Vagina (tissue), 2 donors: ENCODE results near the gene UBE2U. TPM values are rescaled to one million over a fixed set of nuclear protein-coding genes. Genes with fewer than 3 reads are reported as not detected.

ENCODE experiments used
- DNase-seq, 2 donors: peaks; one replicate each; pipeline ENCODE4 v3.0.0-alpha.2; 2017; ENCODE audit errors: extremely low spot score in 2 of 2
- H3K27ac ChIP-seq: fragments of 200-600 bp; sonication (generic); one replicate; pipeline ENCODE4 v1.5.1; 2019
- H3K27me3 ChIP-seq: fragments of 200-600 bp; sonication (generic); one replicate; pipeline ENCODE4 v1.5.1; 2019
- H3K36me3 ChIP-seq, 2 donors: fragments of 200-600 bp; sonication (generic); one replicate each; pipeline ENCODE4 v1.5.1; 2017 to 2019
- H3K4me1 ChIP-seq: fragments of 200-600 bp; sonication (generic); one replicate; pipeline ENCODE4 v1.5.1; 2019
- H3K4me3 ChIP-seq, 2 donors: fragments of 200-600 bp; sonication (generic); 1 replicate in 1 of 2; 2 replicates in 1 of 2; pipeline ENCODE4 v1.5.1; 2016 to 2019
- H3K9me3 ChIP-seq: fragments of 200-600 bp; sonication (generic); one replicate; pipeline ENCODE4 v1.5.1; 2019
- POLR2A ChIP-seq, 2 donors: fragments of 450-650 bp; IDR thresholded peaks; one replicate each; pipeline ENCODE4 v1.6.1; 2017; ENCODE audit warnings: antibody characterized with exemption in 2 of 2, mild to moderate bottlenecking in 2 of 2, moderate library complexity in 2 of 2
- POLR2AphosphoS5 ChIP-seq, 2 donors: sonication (generic); formaldehyde crosslinking; IDR thresholded peaks; one replicate each; pipeline ENCODE4 v1.9.0; 2017; ENCODE audit warnings: antibody characterized with exemption in 2 of 2, mild to moderate bottlenecking in 2 of 2, low read depth in 1 of 2; ENCODE audit not compliant: insufficient read depth in 1 of 2
- intact Hi-C: fragments of 100-400 bp; cut with DNase I; formaldehyde crosslinking; loops from one replicate; pipeline ENCODE4 v1.15.1; 2023
- total RNA-seq: library from RNA; depleted of rRNA; stranded (reverse); fragments of >200 nt; gene quantifications from one replicate; pipeline ENCODE4 v1.2.3, GENCODE V29; 2016
- TF ChIP-seq, protein P1 (sequence below), 3 experiments: fragments of 450-650 bp in 2 of 3; fragments of 200-600 bp in 1 of 3; sonication (generic) in 1 of 3; IDR thresholded peaks; one replicate each; pipeline ENCODE4 v1.5.1; 2017 to 2019; ENCODE audit warnings: antibody characterized with exemption in 3 of 3, mild to moderate bottlenecking in 2 of 3, moderate library complexity in 2 of 3

The UBE2U gene
- total RNA-seq, 1 donor from 2014 or later: not detected

DNA sequence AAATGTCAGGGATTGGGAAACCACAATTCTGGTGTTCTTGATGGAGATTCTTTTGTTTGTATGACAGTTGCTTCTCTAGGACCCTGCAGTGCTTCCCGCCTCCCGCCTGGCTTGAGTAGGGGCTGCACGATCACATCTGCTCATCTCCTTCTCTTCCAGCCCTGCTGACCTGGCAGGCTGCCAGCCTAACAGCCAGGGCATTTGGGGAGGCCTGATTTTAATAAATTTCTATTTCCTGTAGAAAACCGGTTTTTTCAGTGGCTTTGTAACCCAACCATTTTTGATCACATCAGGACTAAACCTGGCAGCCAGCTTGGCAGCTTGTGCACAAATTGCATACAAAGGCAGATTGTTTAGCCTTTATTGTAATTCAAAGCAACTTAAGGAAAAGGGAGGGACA lies 78.9 kb downstream of the UBE2U start:
- H3K36me3 ChIP-seq: no peaks in the 10 kb centered on the region
- TF ChIP-seq POLR2AphosphoS5 (IDR thresholded peaks at IDR 0.05; ENCODE audit: insufficient read depth in 1 of 2, low read depth in 1 of 2) (no peak), POLR2A (IDR thresholded peaks at IDR 0.05) (no peak)
- TF ChIP-seq, protein P1, sequence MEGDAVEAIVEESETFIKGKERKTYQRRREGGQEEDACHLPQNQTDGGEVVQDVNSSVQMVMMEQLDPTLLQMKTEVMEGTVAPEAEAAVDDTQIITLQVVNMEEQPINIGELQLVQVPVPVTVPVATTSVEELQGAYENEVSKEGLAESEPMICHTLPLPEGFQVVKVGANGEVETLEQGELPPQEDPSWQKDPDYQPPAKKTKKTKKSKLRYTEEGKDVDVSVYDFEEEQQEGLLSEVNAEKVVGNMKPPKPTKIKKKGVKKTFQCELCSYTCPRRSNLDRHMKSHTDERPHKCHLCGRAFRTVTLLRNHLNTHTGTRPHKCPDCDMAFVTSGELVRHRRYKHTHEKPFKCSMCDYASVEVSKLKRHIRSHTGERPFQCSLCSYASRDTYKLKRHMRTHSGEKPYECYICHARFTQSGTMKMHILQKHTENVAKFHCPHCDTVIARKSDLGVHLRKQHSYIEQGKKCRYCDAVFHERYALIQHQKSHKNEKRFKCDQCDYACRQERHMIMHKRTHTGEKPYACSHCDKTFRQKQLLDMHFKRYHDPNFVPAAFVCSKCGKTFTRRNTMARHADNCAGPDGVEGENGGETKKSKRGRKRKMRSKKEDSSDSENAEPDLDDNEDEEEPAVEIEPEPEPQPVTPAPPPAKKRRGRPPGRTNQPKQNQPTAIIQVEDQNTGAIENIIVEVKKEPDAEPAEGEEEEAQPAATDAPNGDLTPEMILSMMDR (IDR thresholded peaks at IDR 0.05): no peak
- no peaks in the 10 kb centered on the region for H3K9me3 ChIP-seq
- H3K27ac ChIP-seq: no peak overlapping the region
- intact Hi-C loops: no loop called here
- peaks cover 8% of the 10 kb centered on the region for H3K4me1 ChIP-seq
- DNase-seq: no peak
- H3K27me3 ChIP-seq: no peaks in the 10 kb centered on the region
- no peak overlapping the region for H3K4me3 ChIP-seq

DNA sequence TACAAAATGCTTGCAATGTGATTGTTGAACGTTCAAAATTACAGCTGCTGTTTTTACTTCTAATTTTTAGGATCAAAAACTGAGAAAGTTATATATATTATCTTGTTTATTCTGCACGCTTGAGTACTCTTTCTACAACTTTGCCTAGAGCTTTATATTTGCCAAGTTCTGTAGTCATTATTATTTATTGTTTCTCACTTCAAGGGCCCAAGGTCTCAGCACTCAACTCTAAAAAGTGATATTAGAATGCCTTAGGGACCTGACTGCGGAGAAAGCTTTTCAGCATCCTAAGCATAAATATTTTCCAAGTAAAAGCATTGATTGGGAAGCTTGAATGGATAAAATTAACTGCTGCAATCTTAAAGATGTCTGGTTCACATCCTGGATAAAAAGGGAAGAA lies 83.6 kb downstream of the UBE2U start:
- intact Hi-C loops: no loop called here
- no peak for DNase-seq

DNA sequence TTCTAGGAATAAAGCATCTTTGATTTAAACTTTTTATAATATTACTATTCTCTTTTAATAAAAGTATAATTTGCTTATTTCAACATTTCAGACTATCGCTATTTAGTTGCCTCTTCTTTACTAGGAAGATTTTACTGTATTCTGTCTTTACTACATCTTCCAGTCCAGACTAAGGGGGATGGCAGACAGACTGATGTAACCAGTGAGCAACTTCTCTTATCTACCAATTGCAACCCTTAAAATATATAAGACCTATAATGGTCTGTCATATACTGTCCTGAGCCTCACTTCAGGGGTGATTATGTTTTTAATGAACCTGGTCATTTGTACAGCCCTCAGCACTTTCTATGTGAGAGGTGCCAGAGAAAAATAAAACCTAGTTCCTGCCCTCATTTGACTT lies 87.0 kb downstream of the UBE2U start:
- H3K4me3 ChIP-seq: no peak overlapping the region
- DNase-seq: no peak
- TF ChIP-seq POLR2AphosphoS5 (IDR thresholded peaks at IDR 0.05; ENCODE audit: insufficient read depth in 1 of 2, low read depth in 1 of 2): no peak
- TF ChIP-seq POLR2A (IDR thresholded peaks at IDR 0.05): no peak
- TF ChIP-seq, protein P1 (IDR thresholded peaks at IDR 0.05): no peak
- no peaks in the 10 kb centered on the region for H3K9me3 ChIP-seq
- H3K36me3 ChIP-seq: no peaks in the 10 kb centered on the region
- no peak overlapping the region for H3K27ac ChIP-seq
- H3K27me3 ChIP-seq: no peaks in the 10 kb centered on the region
- intact Hi-C loops: no loop called here
- peaks cover 10% of the 10 kb centered on the region for H3K4me1 ChIP-seq

More for the DNA sequence above, 83.6 kb downstream of the UBE2U start:
- TF ChIP-seq POLR2AphosphoS5 (IDR thresholded peaks at IDR 0.05; ENCODE audit: insufficient read depth in 1 of 2, low read depth in 1 of 2) (no peak), POLR2A (IDR thresholded peaks at IDR 0.05) (no peak)
- TF ChIP-seq, protein P1 (IDR thresholded peaks at IDR 0.05): no peak
- Histone ChIP-seq H3K4me1 (peaks cover 6% of the 10 kb centered on the region), H3K27ac (no peak overlapping the region), H3K4me3 (no peak overlapping the region), H3K27me3 (no peaks in the 10 kb centered on the region), H3K36me3 (no peaks in the 10 kb centered on the region), H3K9me3 (no peaks in the 10 kb centered on the region)

DNA sequence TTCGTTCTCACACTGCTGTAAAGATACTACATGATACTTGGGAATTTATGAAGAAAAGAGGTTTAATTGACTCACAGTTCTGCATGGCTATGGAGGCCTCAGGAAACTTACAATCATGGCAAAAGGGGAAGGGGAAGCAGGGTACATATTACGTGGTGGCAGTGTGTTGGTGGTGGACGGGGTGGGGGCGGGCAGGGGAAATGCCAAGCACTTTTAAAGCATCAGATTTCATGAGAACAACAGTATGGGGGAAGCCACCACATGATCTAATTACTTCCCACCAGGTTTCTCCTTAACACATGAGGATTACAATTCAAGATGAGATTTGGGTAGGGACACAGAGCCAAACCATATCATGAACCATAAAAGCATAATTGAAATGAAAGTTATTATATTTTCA lies 88.5 kb downstream of the UBE2U start:
- Histone ChIP-seq H3K9me3 (no peaks in the 10 kb centered on the region), H3K36me3 (no peaks in the 10 kb centered on the region), H3K27ac (no peak overlapping the region), H3K4me3 (no peak overlapping the region), H3K4me1 (peaks cover 15% of the 10 kb centered on the region), H3K27me3 (no peaks in the 10 kb centered on the region)
- intact Hi-C loops: no loop called here
- DNase-seq: no peak
- no peak for TF ChIP-seq POLR2AphosphoS5 (IDR thresholded peaks at IDR 0.05; ENCODE audit: insufficient read depth in 1 of 2, low read depth in 1 of 2)
- TF ChIP-seq, protein P1 (IDR thresholded peaks at IDR 0.05): no peak
- no peak for TF ChIP-seq POLR2A (IDR thresholded peaks at IDR 0.05)

DNA sequence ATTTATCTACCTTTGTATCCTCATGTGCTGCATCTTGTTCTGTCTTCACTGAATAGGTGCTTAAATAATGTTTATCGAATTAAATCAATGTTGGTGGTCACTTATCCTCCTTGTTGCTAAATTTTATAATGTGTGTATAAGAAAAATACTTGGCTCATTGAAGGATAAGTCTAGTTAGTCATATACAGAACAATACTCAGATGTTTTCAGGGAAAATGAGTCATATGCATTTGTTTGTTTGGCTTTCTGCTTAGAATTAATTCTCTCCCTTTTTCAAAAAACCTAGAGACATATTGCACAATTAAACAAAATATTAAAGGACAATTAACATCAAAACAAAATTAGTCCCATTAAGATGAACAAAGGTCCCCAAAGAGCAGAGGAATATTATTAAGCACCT lies 89.0 kb downstream of the UBE2U start:
- Histone ChIP-seq H3K4me1 (peaks cover 15% of the 10 kb centered on the region), H3K27ac (no peak overlapping the region), H3K9me3 (no peaks in the 10 kb centered on the region), H3K27me3 (no peaks in the 10 kb centered on the region), H3K4me3 (no peak overlapping the region), H3K36me3 (no peaks in the 10 kb centered on the region)
- TF ChIP-seq POLR2A (IDR thresholded peaks at IDR 0.05) (no peak), POLR2AphosphoS5 (IDR thresholded peaks at IDR 0.05; ENCODE audit: insufficient read depth in 1 of 2, low read depth in 1 of 2) (no peak)
- TF ChIP-seq, protein P1 (IDR thresholded peaks at IDR 0.05): no peak
- DNase-seq: no peak
- intact Hi-C loops: no loop called here
